Stomach (tissue), 4 donors: ENCODE results near the gene ULK1.

ENCODE experiments used
- POLR2AphosphoS5 ChIP-seq, 3 donors: sonication (generic); formaldehyde crosslinking; IDR thresholded peaks; one replicate each; pipeline ENCODE4 v1.6.1; 2016; ENCODE audit warnings: antibody characterized with exemption in 3 of 3
- TF ChIP-seq, protein P1 (sequence below), 7 experiments: fragments of 450-650 bp in 4 of 7; fragments of 200-600 bp in 3 of 7; sonication (generic) in 3 of 7; IDR thresholded peaks; one replicate each; pipeline ENCODE4 v1.5.1; 2016 to 2019; ENCODE audit warnings: antibody characterized with exemption in 7 of 7, control low read depth in 2 of 7, mild to moderate bottlenecking in 1 of 7

DNA sequence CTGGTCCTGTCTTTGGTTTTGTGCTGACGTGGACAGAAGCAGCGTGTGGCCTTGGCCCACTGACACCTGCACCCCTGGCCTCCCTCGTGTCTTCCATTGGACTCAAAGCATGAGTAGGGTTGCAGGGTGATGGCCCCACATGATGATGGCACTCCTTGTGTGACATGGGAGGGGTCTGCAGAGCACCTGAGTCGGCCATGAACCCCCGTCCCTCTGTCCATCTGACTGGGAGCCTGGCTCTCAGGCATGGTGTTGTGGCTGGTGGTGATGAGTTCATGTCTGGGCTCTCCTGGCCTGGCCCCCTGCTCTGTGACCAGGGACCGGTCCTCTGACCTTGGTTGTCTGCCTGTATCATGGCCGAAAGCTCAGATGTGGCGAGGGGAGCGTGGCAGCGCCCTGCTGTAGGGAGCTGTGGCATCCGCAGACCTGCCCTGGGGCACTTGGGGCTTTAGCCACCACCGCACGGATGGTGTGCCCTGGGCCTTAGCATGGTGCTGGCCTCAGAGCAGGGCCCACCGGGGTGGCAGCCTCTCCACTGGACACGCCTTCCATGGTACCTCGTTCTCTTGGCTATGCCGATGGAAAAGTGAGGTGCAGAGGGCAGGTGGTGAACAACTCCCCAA is 16.7 kb downstream of the ULK1 start:
- no peak for TF ChIP-seq POLR2AphosphoS5 (IDR thresholded peaks at IDR 0.05)
- TF ChIP-seq, protein P1, sequence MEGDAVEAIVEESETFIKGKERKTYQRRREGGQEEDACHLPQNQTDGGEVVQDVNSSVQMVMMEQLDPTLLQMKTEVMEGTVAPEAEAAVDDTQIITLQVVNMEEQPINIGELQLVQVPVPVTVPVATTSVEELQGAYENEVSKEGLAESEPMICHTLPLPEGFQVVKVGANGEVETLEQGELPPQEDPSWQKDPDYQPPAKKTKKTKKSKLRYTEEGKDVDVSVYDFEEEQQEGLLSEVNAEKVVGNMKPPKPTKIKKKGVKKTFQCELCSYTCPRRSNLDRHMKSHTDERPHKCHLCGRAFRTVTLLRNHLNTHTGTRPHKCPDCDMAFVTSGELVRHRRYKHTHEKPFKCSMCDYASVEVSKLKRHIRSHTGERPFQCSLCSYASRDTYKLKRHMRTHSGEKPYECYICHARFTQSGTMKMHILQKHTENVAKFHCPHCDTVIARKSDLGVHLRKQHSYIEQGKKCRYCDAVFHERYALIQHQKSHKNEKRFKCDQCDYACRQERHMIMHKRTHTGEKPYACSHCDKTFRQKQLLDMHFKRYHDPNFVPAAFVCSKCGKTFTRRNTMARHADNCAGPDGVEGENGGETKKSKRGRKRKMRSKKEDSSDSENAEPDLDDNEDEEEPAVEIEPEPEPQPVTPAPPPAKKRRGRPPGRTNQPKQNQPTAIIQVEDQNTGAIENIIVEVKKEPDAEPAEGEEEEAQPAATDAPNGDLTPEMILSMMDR (IDR thresholded peaks at IDR 0.05): no peak
